Hepatocyte (in vitro differentiated cells): ENCODE measurements around the gene IGFBP7. TPM values are rescaled to one million over a fixed set of nuclear protein-coding genes. Genes with fewer than 3 reads are reported as not detected.

Source experiments
- DNase-seq: peaks from one replicate; pipeline ENCODE4 v3.0.0-alpha.2; 2016; ENCODE audit warnings: low spot score
- H2AFZ ChIP-seq: fragments of 200-600 bp; sonication (generic); 2 replicates; pipeline ENCODE4 v1.6.0; 2016; ENCODE audit warnings: antibody characterized with exemption, mild to moderate bottlenecking
- H3K27ac ChIP-seq: fragments of 200-600 bp; sonication (generic); 2 replicates; pipeline ENCODE4 v1.5.1; 2016; ENCODE audit warnings: mild to moderate bottlenecking
- H3K27me3 ChIP-seq: fragments of 200-600 bp; sonication (generic); 2 replicates; pipeline ENCODE4 v1.6.1; 2016
- H3K36me3 ChIP-seq: fragments of 200-600 bp; sonication (generic); replicated peaks from 2 replicates; pipeline ENCODE4 v1.5.1; 2016; ENCODE audit warnings: low read depth; ENCODE audit not compliant: insufficient read depth
- H3K4me1 ChIP-seq: fragments of 200-600 bp; sonication (generic); 2 replicates; pipeline ENCODE4 v1.5.1; 2016; ENCODE audit warnings: mild to moderate bottlenecking, moderate library complexity; ENCODE audit not compliant: insufficient read depth
- H3K4me2 ChIP-seq: fragments of 200-600 bp; sonication (generic); 2 replicates; pipeline ENCODE4 v1.6.0; 2016
- H3K4me3 ChIP-seq: fragments of 200-600 bp; sonication (generic); 2 replicates; pipeline ENCODE4 v1.5.1; 2016; ENCODE audit warnings: mild to moderate bottlenecking
- H3K79me2 ChIP-seq: fragments of 200-600 bp; sonication (generic); 2 replicates; pipeline ENCODE4 v1.6.0; 2017; ENCODE audit warnings: mild to moderate bottlenecking
- H3K9me2 ChIP-seq: fragments of 200-600 bp; sonication (generic); replicated peaks from 2 replicates; pipeline ENCODE4 v1.6.0; 2017; ENCODE audit warnings: mild to moderate bottlenecking; ENCODE audit not compliant: insufficient read depth
- H3K9me3 ChIP-seq: fragments of 200-600 bp; sonication (generic); 2 replicates; pipeline ENCODE4 v1.5.1; 2016; ENCODE audit warnings: low read depth, mild to moderate bottlenecking
- H4K20me1 ChIP-seq: fragments of 200-600 bp; sonication (generic); 2 replicates; pipeline ENCODE4 v1.6.0; 2016; ENCODE audit warnings: mild to moderate bottlenecking; ENCODE audit not compliant: insufficient read depth, poor library complexity, severe bottlenecking
- CTCF ChIP-seq: fragments of 200-600 bp; sonication (generic); IDR thresholded peaks from 2 replicates; pipeline ENCODE4 v1.5.1; 2016; ENCODE audit warnings: antibody characterized with exemption, mild to moderate bottlenecking; ENCODE audit not compliant: poor library complexity
- EZH2 ChIP-seq: fragments of 200-600 bp; sonication (generic); IDR thresholded peaks from 2 replicates; pipeline ENCODE4 v1.6.1; 2016; ENCODE audit warnings: antibody characterized with exemption, mild to moderate bottlenecking, borderline replicate concordance
- EZH2phosphoT487 ChIP-seq: fragments of 200-600 bp; sonication (generic); IDR thresholded peaks from one replicate; pipeline ENCODE4 v1.6.1; 2018; ENCODE audit warnings: antibody characterized with exemption, mild to moderate bottlenecking, low read depth, moderate library complexity; ENCODE audit not compliant: unreplicated experiment, severe bottlenecking
- WGBS: methylation state at CpG from one replicate; pipeline ENCODE4 v1.1.6; 2016; ENCODE audit warnings: low lambda C conversion rate; ENCODE audit errors: missing lambda C conversion rate; 5-methylcytosine and 5-hydroxymethylcytosine counted together
- polyA plus RNA-seq: library from polyadenylated mRNA; unstranded; fragments of >200 nt; fragmentation: Nextera tagmentation; extraction: Ambion mirVana; gene quantifications from 2 replicates; pipeline ENCODE4 v1.2.1, GENCODE V29; 2016
- total RNA-seq: library from RNA; depleted of rRNA; stranded (reverse); fragments of >200 nt; gene quantifications from 2 replicates; pipeline ENCODE4 v1.2.3, GENCODE V29; 2014

IGFBP7 gene
- total and polyA plus RNA-seq, 2 experiments from 2014 or later: 73.4 to 122 TPM

GRCh38 chr4:57070461-57070860, 39.7 kb downstream of the IGFBP7 start:
- DNase-seq: no peak
- H3K4me3 ChIP-seq: no peak overlapping the region
- no peak overlapping the region for H3K27ac ChIP-seq
- H2AFZ ChIP-seq: no peak overlapping the region
- H3K4me1 ChIP-seq: no peaks in the 10 kb centered on the region
- TF ChIP-seq CTCF (no peak), EZH2phosphoT487 (no peak), EZH2 (no peak)
- no peaks in the 10 kb centered on the region for H3K9me2 ChIP-seq
- H3K79me2 ChIP-seq: no peaks in the 10 kb centered on the region
- 89% methylated on average over 2 of the region's 2 CpGs for WGBS
- H3K9me3 ChIP-seq: no peaks in the 10 kb centered on the region
- H3K4me2 ChIP-seq: no peak overlapping the region
- H4K20me1 ChIP-seq: no peaks in the 10 kb centered on the region
- H3K27me3 ChIP-seq: no peaks in the 10 kb centered on the region
- H3K36me3 ChIP-seq: no peaks in the 10 kb centered on the region

- Histone ChIP-seq H2AFZ (no peak overlapping the region), H3K4me3 (no peak overlapping the region), H3K4me2 (no peak overlapping the region), H4K20me1 (no peaks in the 10 kb centered on the region), H3K9me3 (no peaks in the 10 kb centered on the region), H3K27me3 (no peaks in the 10 kb centered on the region), H3K27ac (no peak overlapping the region), H3K36me3 (no peaks in the 10 kb centered on the region), H3K79me2 (no peaks in the 10 kb centered on the region), H3K9me2 (no peaks in the 10 kb centered on the region), H3K4me1 (peaks cover 6% of the 10 kb centered on the region)
- WGBS: 80% methylated on average over 8 of the region's 8 CpGs
- DNase-seq: no peak
- TF ChIP-seq CTCF (no peak), EZH2 (no peak), EZH2phosphoT487 (no peak)
These were observed 41.8 kb downstream of the IGFBP7 start for GRCh38 chr4:57068237-57068981.

GRCh38 chr4:57065730-57066482, 44.3 kb downstream of the IGFBP7 start:
- Histone ChIP-seq H3K36me3 (no peaks in the 10 kb centered on the region), H3K4me1 (peaks cover 19% of the 10 kb centered on the region), H3K9me3 (no peaks in the 10 kb centered on the region), H3K27ac (no peak overlapping the region), H3K4me2 (no peak overlapping the region), H3K4me3 (no peak overlapping the region), H2AFZ (no peak overlapping the region), H3K27me3 (no peaks in the 10 kb centered on the region), H3K9me2 (no peaks in the 10 kb centered on the region), H3K79me2 (no peaks in the 10 kb centered on the region), H4K20me1 (no peaks in the 10 kb centered on the region)
- TF ChIP-seq EZH2phosphoT487 (no peak), EZH2 (no peak), CTCF (no peak)
- no peak for DNase-seq
- WGBS: 86% methylated on average over 5 of the region's 5 CpGs
